Hair follicular keratinocyte (primary cell): ENCODE results near the gene SCGB3A2. TPM values are rescaled to one million over a fixed set of nuclear protein-coding genes. Genes with fewer than 3 reads are reported as not detected.

Experiments used
- total RNA-seq: library from RNA; depleted of rRNA; stranded (reverse); fragments of >200 nt; gene quantifications from 2 replicates; pipeline ENCODE4 v1.2.3, GENCODE V29; 2015

SCGB3A2 gene
- not detected in 2 replicates for total RNA-seq

GRCh38 chr5:147878066-147878759, at the start of gene SCGB3A2:
SCGB3A2 (plus strand) TSS chr5:147878711; CDS start chr5:147878804, 93 bp downstream.

GRCh38 chr5:147831465-147831864, 47.0 kb upstream of the SCGB3A2 start, which contains the start of gene SPINK1:
SPINK1 (minus strand) TSS chr5:147831671; CDS start chr5:147831577, 94 bp downstream.

GRCh38 chr5:147906326-147907095, 28.0 kb downstream of the SCGB3A2 start, which contains the start of gene C5orf46:
C5orf46 (minus strand) TSS chr5:147906538; CDS start chr5:147906501, 37 bp downstream.

Other genes with a start within 250 kb of the SCGB3A2 start
- gene JAKMIP2, start 96.0 kb upstream of the SCGB3A2 start, total RNA-seq = 0.19 TPM in 1 of 2 replicates, not detected in the other
- gene SPINK1, start 47.0 kb upstream of the SCGB3A2 start, total RNA-seq = not detected in 2 replicates
- not detected in 2 replicates for gene C5orf46, start 27.8 kb downstream of the SCGB3A2 start, total RNA-seq
- gene SPINK5, start 185.3 kb downstream of the SCGB3A2 start, total RNA-seq = 0.95 and 1.6 TPM in 2 replicates